ENCODE results near the gene MAP3K20.

MAP3K20 gene

DNA sequence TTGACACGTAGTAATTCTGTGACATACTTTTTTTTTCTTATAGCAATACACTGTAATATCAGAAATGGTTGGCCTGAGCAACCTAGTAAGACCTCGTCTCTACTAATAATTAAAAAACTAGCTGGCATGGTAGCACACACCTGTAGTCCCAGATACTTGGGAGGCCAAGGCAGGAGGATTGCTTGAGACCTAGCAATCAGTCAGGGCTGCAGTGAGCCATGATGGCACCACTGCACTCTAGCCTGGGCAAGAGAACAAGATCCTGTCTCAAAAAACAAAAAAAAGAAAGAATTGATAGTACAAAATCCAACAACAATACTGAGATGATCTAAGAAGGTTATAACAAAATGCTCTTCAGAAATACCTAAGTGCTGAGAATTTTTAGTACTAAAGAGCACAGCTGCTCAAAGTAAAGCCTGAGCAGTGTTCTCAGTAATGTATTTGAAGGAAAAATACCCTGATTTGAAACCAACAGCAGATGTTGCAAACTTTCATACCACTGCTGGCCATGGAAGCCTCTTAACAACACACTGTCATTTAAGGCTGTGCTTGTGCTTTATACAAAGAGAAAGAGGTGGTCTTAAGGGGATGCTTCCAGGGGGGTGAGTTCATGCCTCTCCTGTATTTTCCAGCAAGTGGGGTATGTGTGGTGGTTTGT is 146.4 kb downstream of the MAP3K20 start:
- no peak overlapping the region for H3K27ac ChIP-seq (ENCODE audit: low read depth, low read length)
- H3K27me3 ChIP-seq (ENCODE audit: control insufficient read depth, insufficient read depth, low read length): no peaks in the 10 kb centered on the region
- no peaks in the 10 kb centered on the region for H3K36me3 ChIP-seq (ENCODE audit: control insufficient read depth, insufficient read depth, low read length)
- H3K4me3 ChIP-seq (ENCODE audit: low read depth, low read length): no peak overlapping the region
- H3K4me1 ChIP-seq (ENCODE audit: control insufficient read depth, insufficient read depth, low read length): peaks cover 6% of the 10 kb centered on the region; the same call in 1 of the 2 replicates
- no peak overlapping the region for H3K9ac ChIP-seq (ENCODE audit: low read length)
- no peaks in the 10 kb centered on the region for H3K9me3 ChIP-seq (ENCODE audit: control insufficient read depth, insufficient read depth, low read depth, low read length)

DNA sequence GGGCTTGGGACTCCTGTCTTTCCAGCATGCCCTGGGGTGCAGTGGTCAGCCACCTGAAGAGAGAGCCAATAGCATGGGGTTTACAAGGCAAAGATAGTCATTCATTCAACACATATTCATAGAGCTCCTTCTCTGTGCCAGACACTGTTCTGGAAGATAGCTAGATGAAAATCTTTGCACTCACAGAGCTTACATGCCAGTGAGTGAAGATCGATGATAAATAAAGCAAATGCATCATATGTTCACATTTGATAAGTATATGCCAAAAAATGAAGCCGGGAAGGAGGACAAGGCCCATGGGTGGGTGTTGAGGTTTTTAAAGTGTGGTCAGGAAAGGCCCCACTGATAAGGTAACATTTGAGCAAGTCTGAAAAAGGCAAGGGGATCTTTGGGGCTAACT is 148.2 kb downstream of the MAP3K20 start:
- Histone ChIP-seq H3K4me3 (ENCODE audit: low read depth, low read length) (no peak overlapping the region), H3K27me3 (ENCODE audit: control insufficient read depth, insufficient read depth, low read length) (no peaks in the 10 kb centered on the region), H3K4me1 (ENCODE audit: control insufficient read depth, insufficient read depth, low read length) (no peaks in the 10 kb centered on the region), H3K9ac (ENCODE audit: low read length) (no peak overlapping the region), H3K9me3 (ENCODE audit: control insufficient read depth, insufficient read depth, low read depth, low read length) (no peaks in the 10 kb centered on the region), H3K36me3 (ENCODE audit: control insufficient read depth, insufficient read depth, low read length) (no peaks in the 10 kb centered on the region), H3K27ac (ENCODE audit: low read depth, low read length) (no peak overlapping the region)

DNA sequence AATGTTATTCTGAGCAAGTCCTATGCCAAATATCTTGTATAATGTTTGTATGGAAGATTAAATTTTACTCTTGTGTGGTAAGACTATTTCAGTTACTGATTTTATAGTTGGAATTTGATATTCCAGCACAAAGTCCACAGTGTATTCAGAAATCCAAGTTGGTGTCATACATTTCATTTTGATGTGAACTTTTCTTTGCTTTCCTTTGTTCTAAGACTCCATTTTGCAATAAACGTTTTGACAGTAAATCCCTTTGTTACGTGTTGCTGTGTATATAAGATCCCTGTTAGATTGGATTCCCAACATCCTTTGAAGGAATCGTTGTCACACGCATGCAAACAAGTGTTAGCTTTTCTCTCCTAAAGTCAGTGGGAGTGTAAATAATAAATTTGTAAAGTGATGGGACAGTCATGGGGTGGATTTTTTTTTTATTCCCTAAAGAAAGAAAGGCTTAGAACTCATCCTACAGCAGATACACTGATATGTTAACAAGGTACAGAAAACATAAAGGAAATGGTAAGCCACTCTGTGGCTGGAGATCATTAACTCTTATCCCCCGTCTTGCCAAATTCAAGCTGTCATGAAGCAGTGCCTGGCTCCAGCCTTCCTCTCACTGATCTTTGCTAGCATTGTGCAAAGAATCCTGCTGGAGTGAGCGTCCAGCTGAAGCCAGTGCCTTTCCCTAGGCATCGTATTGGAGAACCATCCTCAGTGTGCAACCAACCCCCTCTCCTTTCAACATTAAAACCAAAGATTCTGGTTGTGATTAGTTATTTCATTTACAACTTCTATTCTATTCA is 151.5 kb downstream of the MAP3K20 start:
- Histone ChIP-seq H3K27ac (ENCODE audit: low read depth, low read length) (no peak overlapping the region), H3K4me1 (ENCODE audit: control insufficient read depth, insufficient read depth, low read length) (no peaks in the 10 kb centered on the region), H3K4me3 (ENCODE audit: low read depth, low read length) (no peak overlapping the region), H3K9ac (ENCODE audit: low read length) (no peak overlapping the region), H3K36me3 (ENCODE audit: control insufficient read depth, insufficient read depth, low read length) (no peaks in the 10 kb centered on the region), H3K27me3 (ENCODE audit: control insufficient read depth, insufficient read depth, low read length) (no peaks in the 10 kb centered on the region), H3K9me3 (ENCODE audit: control insufficient read depth, insufficient read depth, low read depth, low read length) (no peaks in the 10 kb centered on the region)

DNA sequence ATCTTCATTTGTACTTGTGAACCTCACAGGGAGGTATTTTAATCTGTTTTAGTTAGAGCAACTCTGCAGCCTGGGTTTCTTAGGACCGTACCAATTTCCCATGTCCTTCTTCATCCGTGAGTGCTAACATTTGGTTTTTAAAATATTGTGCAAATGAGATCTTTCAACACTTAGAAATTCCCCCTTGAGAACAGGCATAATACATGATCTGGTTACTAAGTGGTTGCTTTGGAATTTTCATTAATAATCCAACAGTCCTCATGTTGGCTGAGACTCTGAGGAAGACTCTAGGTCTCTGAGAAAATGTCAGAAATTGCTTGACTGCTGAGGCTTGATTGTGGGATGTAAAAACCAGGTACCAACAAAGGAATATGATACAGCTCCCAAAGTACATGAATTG is 153.4 kb downstream of the MAP3K20 start:
- no peaks in the 10 kb centered on the region for H3K27me3 ChIP-seq (ENCODE audit: control insufficient read depth, insufficient read depth, low read length)
- 0 out of 2 replicates have a peak, but pooled peaks cover under 1% of the 10 kb centered on the region for H3K9me3 ChIP-seq (ENCODE audit: control insufficient read depth, insufficient read depth, low read depth, low read length)
- no peak overlapping the region for H3K27ac ChIP-seq (ENCODE audit: low read depth, low read length)
- H3K4me3 ChIP-seq (ENCODE audit: low read depth, low read length): no peak overlapping the region
- no peak overlapping the region for H3K9ac ChIP-seq (ENCODE audit: low read length)
- H3K36me3 ChIP-seq (ENCODE audit: control insufficient read depth, insufficient read depth, low read length): no peaks in the 10 kb centered on the region; the same call in 1 of the 2 replicates
- H3K4me1 ChIP-seq (ENCODE audit: control insufficient read depth, insufficient read depth, low read length): no peaks in the 10 kb centered on the region

DNA sequence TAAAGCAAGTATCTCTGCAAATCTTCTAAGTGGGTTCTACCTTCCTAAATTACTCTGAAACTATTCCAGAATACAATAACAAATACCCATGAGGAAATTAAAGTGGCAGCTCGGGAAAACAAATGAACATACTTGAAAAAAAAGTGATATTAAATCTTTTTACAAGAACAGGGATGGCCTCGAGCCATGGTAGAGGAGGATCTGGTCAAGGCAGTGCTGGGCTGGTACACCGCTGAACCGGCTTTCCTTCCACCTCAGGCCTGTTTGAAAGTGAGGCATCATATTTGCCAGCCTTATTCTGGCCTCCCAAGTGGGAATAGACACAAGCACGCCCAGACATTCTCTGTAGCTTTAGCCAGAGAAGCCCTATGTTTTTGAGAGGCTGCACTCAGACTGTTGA is 154.5 kb downstream of the MAP3K20 start:
- Histone ChIP-seq H3K36me3 (ENCODE audit: control insufficient read depth, insufficient read depth, low read length) (peaks cover 2% of the 10 kb centered on the region; the same call in 1 of the 2 replicates), H3K27me3 (ENCODE audit: control insufficient read depth, insufficient read depth, low read length) (no peaks in the 10 kb centered on the region), H3K27ac (ENCODE audit: low read depth, low read length) (no peak overlapping the region), H3K9ac (ENCODE audit: low read length) (no peak overlapping the region), H3K4me1 (ENCODE audit: control insufficient read depth, insufficient read depth, low read length) (no peaks in the 10 kb centered on the region), H3K4me3 (ENCODE audit: low read depth, low read length) (no peak overlapping the region), H3K9me3 (ENCODE audit: control insufficient read depth, insufficient read depth, low read depth, low read length) (peaks cover 11% of the 10 kb centered on the region)

DNA sequence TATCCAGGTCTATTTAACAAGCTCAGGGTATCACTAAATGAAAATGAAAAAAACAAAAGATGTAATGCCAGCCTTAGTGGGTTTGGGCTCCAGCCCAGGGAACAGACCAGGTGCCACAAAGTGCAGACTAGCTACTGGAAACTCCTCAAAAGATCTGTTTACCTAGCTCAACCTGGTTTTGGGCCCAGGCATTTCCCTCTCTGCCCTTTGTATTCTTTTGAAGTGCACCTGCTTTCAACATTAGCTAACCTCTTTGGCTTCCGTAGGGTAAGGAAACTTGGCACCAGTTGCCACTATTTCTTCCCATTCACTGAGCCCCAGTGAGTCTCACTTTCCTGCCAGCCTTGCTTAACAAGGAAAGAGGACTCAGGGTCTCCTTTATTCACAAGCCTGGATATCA is 155.4 kb downstream of the MAP3K20 start:
- peaks cover 14% of the 10 kb centered on the region for H3K9me3 ChIP-seq (ENCODE audit: control insufficient read depth, insufficient read depth, low read depth, low read length)
- H3K4me1 ChIP-seq (ENCODE audit: control insufficient read depth, insufficient read depth, low read length): no peaks in the 10 kb centered on the region
- no peak overlapping the region for H3K4me3 ChIP-seq (ENCODE audit: low read depth, low read length)
- no peak overlapping the region for H3K9ac ChIP-seq (ENCODE audit: low read length)
- H3K27ac ChIP-seq (ENCODE audit: low read depth, low read length): no peak overlapping the region
- H3K36me3 ChIP-seq (ENCODE audit: control insufficient read depth, insufficient read depth, low read length): peaks cover 2% of the 10 kb centered on the region; the same call in 1 of the 2 replicates
- no peaks in the 10 kb centered on the region for H3K27me3 ChIP-seq (ENCODE audit: control insufficient read depth, insufficient read depth, low read length)

DNA sequence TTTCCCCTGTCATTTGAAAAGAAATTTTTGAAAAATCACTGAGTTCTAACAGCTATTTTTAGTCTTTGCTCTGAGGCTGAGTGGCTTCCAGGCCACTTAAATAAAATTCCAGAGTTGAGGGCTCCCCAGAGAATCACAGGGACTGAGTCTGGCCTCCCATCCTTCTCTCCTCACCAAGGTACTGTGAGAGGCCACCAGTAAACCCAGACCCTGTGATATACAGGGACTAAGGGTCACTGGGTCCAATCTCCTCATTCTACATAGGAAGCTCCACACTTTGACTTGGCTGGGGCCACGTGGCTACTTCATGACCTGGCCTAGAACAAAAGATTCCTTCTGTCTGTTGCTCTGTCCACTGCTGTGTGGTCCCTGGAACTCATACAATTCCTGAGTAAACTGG is 155.8 kb downstream of the MAP3K20 start:
- no peak overlapping the region for H3K4me3 ChIP-seq (ENCODE audit: low read depth, low read length)
- H3K4me1 ChIP-seq (ENCODE audit: control insufficient read depth, insufficient read depth, low read length): 0 out of 2 replicates have a peak, but pooled peaks cover under 1% of the 10 kb centered on the region
- peaks cover 14% of the 10 kb centered on the region for H3K9me3 ChIP-seq (ENCODE audit: control insufficient read depth, insufficient read depth, low read depth, low read length)
- H3K27me3 ChIP-seq (ENCODE audit: control insufficient read depth, insufficient read depth, low read length): no peaks in the 10 kb centered on the region
- H3K36me3 ChIP-seq (ENCODE audit: control insufficient read depth, insufficient read depth, low read length): peaks cover 2% of the 10 kb centered on the region; the same call in 1 of the 2 replicates
- no peak overlapping the region for H3K27ac ChIP-seq (ENCODE audit: low read depth, low read length)
- H3K9ac ChIP-seq (ENCODE audit: low read length): no peak overlapping the region

DNA sequence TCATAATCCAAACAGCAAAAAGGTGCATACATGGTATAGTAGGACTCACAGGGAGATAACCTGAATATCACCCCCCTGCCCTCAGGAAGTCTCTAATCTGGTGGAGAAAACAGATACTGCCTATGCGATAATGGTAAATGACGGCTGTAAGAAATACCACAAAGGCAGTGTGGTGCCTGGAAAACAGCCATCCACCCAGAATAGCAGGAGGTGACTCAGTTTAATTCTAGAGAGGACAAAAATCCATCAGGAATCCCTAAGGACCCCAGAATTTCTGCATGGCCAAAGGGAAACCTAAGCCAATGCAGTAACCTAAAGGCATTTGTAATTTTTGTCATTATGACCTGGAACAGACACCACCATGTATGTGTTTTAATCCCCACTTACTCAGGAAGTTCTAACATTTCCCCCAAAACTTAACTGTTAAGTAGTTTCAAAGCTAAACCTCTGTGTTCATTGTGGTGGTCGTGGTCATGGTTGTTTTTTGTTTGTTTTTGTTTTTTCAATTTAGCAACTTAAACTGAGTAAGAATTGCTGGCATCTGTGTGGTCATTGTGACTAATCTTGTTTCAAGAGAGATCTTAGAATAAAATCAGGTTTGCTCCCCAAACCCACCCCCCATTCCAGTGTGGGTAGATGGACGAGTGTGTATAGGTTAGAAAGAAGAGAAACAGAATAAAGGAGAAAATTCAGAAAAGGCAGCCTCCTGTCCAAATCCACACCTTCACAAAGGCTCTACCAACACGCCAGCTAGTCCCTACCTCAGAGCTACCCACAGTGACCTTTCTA is 157.5 kb downstream of the MAP3K20 start:
- Histone ChIP-seq H3K4me1 (ENCODE audit: control insufficient read depth, insufficient read depth, low read length) (peaks cover 3% of the 10 kb centered on the region; the same call in 1 of the 2 replicates), H3K27ac (ENCODE audit: low read depth, low read length) (no peak overlapping the region), H3K9me3 (ENCODE audit: control insufficient read depth, insufficient read depth, low read depth, low read length) (peaks cover 14% of the 10 kb centered on the region), H3K36me3 (ENCODE audit: control insufficient read depth, insufficient read depth, low read length) (peaks cover 2% of the 10 kb centered on the region; the same call in 1 of the 2 replicates), H3K27me3 (ENCODE audit: control insufficient read depth, insufficient read depth, low read length) (no peaks in the 10 kb centered on the region), H3K9ac (ENCODE audit: low read length) (no peak overlapping the region), H3K4me3 (ENCODE audit: low read depth, low read length) (no peak overlapping the region)

DNA sequence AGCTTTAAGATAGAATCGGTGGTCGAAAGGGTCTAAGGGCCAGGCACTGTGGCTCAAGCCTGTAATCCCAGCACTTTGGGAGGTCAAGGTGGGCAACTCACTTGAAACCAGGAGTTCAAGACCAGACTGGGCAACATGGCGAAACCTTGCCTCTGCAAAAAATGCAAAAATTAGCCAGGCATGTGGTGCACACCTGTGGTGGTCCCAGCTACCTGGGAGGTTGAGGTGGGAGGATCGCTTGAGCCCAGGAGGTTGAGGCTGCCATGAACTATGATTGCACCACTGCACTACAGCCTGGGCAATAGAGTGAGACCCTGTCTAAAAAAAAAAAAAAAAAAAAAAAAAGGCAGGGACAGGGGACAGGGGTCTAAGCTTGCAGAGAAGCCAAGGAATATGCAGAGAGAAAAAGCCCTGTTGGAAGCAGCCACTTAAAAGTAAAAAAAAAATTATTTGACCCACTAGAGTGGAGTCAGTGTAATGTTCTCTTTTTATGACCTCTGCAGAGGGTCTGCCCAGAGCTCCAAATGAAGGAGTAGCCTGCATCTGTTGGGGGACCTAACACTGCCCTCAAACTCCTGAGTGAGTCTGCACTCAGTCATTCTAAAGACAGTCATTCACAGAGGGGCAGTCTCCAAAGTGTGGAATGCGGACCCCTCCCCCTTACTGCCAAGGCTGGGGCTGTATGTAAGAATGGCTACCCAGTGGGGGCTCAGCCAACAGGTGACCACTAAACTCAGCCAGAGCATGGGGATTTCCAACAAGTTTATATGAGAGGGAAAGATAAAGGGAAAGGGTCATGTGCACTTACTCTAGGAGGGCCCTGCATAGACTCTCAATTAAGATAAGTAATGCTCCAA is 160.5 kb downstream of the MAP3K20 start:
- Histone ChIP-seq H3K9me3 (ENCODE audit: control insufficient read depth, insufficient read depth, low read depth, low read length) (peaks cover 14% of the 10 kb centered on the region), H3K9ac (ENCODE audit: low read length) (no peak overlapping the region), H3K4me3 (ENCODE audit: low read depth, low read length) (no peak overlapping the region), H3K36me3 (ENCODE audit: control insufficient read depth, insufficient read depth, low read length) (peaks cover 2% of the 10 kb centered on the region; the same call in 1 of the 2 replicates), H3K4me1 (ENCODE audit: control insufficient read depth, insufficient read depth, low read length) (peaks cover 3% of the 10 kb centered on the region; the same call in 1 of the 2 replicates), H3K27me3 (ENCODE audit: control insufficient read depth, insufficient read depth, low read length) (no peaks in the 10 kb centered on the region), H3K27ac (ENCODE audit: low read depth, low read length) (no peak overlapping the region)

DNA sequence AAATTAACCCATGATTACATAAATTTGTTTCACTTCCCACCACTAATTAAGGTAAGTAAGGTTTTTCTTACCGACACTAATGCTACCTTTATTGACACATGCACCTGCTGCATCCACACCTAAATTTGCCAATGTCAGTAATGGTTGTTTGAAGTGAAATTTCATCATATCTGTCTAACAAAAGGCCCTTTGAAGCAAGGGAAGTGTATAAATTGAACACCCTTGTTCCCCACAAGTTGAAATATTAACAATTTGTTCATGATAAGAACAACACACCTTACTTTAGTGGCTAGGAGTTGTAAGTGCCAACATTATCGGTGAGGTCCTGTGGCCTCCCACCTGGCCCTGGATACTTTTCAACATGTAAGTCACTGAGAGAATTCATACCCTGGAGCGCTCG is 162.7 kb downstream of the MAP3K20 start:
- Histone ChIP-seq H3K9me3 (ENCODE audit: control insufficient read depth, insufficient read depth, low read depth, low read length) (peaks cover 14% of the 10 kb centered on the region), H3K27ac (ENCODE audit: low read depth, low read length) (no peak overlapping the region), H3K9ac (ENCODE audit: low read length) (no peak overlapping the region), H3K4me3 (ENCODE audit: low read depth, low read length) (no peak overlapping the region), H3K27me3 (ENCODE audit: control insufficient read depth, insufficient read depth, low read length) (no peaks in the 10 kb centered on the region), H3K36me3 (ENCODE audit: control insufficient read depth, insufficient read depth, low read length) (peaks cover 2% of the 10 kb centered on the region; the same call in 1 of the 2 replicates), H3K4me1 (ENCODE audit: control insufficient read depth, insufficient read depth, low read length) (peaks cover 3% of the 10 kb centered on the region; the same call in 1 of the 2 replicates)
